Measurements from ENCODE around the gene GRIN2A. TPM values are rescaled to one million over a fixed set of nuclear protein-coding genes. Genes with fewer than 3 reads are reported as not detected.

The GRIN2A gene
- total and polyA plus RNA-seq, 8 donors = 0.06 to 9.8 (median 0.86) TPM

GRCh38 chr16:9736547-9736946, 445.7 kb downstream of the GRIN2A start:
- intact Hi-C loops (cut with DNase I; ENCODE audit: low total_unique reads) = no loop called here
- DNase-seq = no peak
- WGBS, 5 donors = 70 to 79% (median 75%) methylated on average over 5 of the region's 5 CpGs
- no peaks in the 10 kb centered on the region for H3K36me3 ChIP-seq
- no peaks in the 10 kb centered on the region for H3K4me1 ChIP-seq
- H3K27me3 ChIP-seq = peaks cover 0 to 15% (median 0%) of the 10 kb centered on the region in 3 donors
- H3K9me3 ChIP-seq = no peaks in the 10 kb centered on the region
- no peak overlapping the region for H3K27ac ChIP-seq
- TF ChIP-seq EP300 (IDR thresholded peaks at IDR 0.05) (no peak), POLR2A (IDR thresholded peaks at IDR 0.05) (no peak), CTCF (IDR thresholded peaks at IDR 0.05) (no peak), POLR2AphosphoS5 (IDR thresholded peaks at IDR 0.05) (no peak)
- no peak overlapping the region for H3K4me3 ChIP-seq

GRCh38 chr16:9723136-9723535, 459.1 kb downstream of the GRIN2A start:
- Histone ChIP-seq H3K9me3 (no peaks in the 10 kb centered on the region), H3K27ac (no peak overlapping the region), H3K27me3 (no peaks in the 10 kb centered on the region), H3K4me1 (no peaks in the 10 kb centered on the region), H3K36me3 (no peaks in the 10 kb centered on the region), H3K4me3 (no peak overlapping the region)
- DNase-seq = no peak
- TF ChIP-seq CTCF (IDR thresholded peaks at IDR 0.05) (no peak), POLR2A (IDR thresholded peaks at IDR 0.05) (no peak), EP300 (IDR thresholded peaks at IDR 0.05) (no peak), POLR2AphosphoS5 (IDR thresholded peaks at IDR 0.05) (no peak)
- intact Hi-C loops (cut with DNase I; ENCODE audit: low total_unique reads) = no loop called here

- intact Hi-C loops (cut with DNase I; ENCODE audit: low total_unique reads) = no loop called here
- no peaks in the 10 kb centered on the region for H3K36me3 ChIP-seq
- whole genome bisulfite sequencing, 5 donors = 61 to 82% (median 74%) methylated on average over 6 of the region's 6 CpGs
- no peak for DNase-seq
- no peaks in the 10 kb centered on the region for H3K27me3 ChIP-seq
- TF ChIP-seq CTCF (IDR thresholded peaks at IDR 0.05) = no peak
- TF ChIP-seq EP300 (IDR thresholded peaks at IDR 0.05) = no peak
- no peak for TF ChIP-seq POLR2AphosphoS5 (IDR thresholded peaks at IDR 0.05)
- no peak overlapping the region for H3K27ac ChIP-seq
- H3K4me1 ChIP-seq = no peaks in the 10 kb centered on the region
- H3K4me3 ChIP-seq = no peak overlapping the region
- H3K9me3 ChIP-seq = no peaks in the 10 kb centered on the region
These were observed 468.3 kb downstream of the GRIN2A start for GRCh38 chr16:9713907-9714306.

GRCh38 chr16:9713156-9713555, 469.1 kb downstream of the GRIN2A start:
- H3K27me3 ChIP-seq = no peaks in the 10 kb centered on the region
- 59 to 78% (median 62%) methylated on average over 1 of the region's 1 CpG for WGBS, 5 donors
- H3K4me3 ChIP-seq = no peak overlapping the region
- no peaks in the 10 kb centered on the region for H3K4me1 ChIP-seq
- no peak for DNase-seq
- TF ChIP-seq EP300 (IDR thresholded peaks at IDR 0.05) (no peak), POLR2A (IDR thresholded peaks at IDR 0.05) (no peak), CTCF (IDR thresholded peaks at IDR 0.05) (no peak), POLR2AphosphoS5 (IDR thresholded peaks at IDR 0.05) (no peak)
- intact Hi-C loops (cut with DNase I; ENCODE audit: low total_unique reads) = no loop called here
- H3K9me3 ChIP-seq = no peaks in the 10 kb centered on the region
- no peak overlapping the region for H3K27ac ChIP-seq
- no peaks in the 10 kb centered on the region for H3K36me3 ChIP-seq
